NCI-H2171 (cell line): ENCODE results near the gene AQP7.
"Not testable (repeated sequence)": the region's sequence is repeated elsewhere in the genome, so short reads cannot be mapped to it uniquely, and the experiment has no call there.

Source experiments
- DNase-seq: peaks from one replicate; lab custom pipeline; 2025; lab: John Stamatoyannopoulos, UW

Gene AQP7

DNA sequence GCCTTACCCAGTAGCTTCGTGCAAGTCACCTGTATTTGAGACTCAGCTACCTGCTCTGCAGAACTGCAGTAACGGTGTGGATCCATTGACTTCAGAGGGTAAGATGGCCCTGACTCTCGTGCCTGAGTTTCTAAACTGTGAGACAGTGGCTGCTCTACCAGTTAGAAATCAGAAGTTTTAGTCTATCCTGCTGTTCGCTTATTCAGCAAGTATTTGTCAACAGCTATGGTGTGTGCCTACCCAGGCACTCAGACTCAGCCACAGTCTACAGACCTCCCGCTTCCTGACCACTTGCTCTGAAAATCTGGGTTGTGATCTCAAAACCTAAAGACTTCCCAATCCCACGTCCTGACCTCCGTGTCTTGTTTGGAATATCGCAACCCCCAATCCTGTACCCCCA is 31.5 kb upstream of the AQP7 start:
- DNase-seq = no peak

DNA sequence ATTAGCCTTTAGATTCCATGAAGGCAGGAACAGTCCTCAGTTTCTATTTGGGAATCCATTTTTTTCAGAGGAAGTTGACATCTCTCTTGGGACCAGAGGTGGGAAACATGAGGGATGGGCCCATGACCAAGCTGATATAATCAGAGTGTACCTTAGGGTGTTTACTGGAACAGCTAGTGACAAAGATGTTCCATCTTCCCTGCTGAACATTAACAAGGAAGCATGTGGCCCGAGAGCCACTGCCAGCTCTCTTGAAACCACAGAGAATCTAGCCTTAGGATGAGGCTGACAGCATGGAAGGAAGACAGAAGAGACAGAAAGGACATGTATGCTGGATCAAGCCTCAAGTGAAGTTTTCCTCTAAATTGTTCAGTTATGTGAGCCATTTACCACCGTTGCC is 29.1 kb upstream of the AQP7 start:
- no peak for DNase-seq

DNA sequence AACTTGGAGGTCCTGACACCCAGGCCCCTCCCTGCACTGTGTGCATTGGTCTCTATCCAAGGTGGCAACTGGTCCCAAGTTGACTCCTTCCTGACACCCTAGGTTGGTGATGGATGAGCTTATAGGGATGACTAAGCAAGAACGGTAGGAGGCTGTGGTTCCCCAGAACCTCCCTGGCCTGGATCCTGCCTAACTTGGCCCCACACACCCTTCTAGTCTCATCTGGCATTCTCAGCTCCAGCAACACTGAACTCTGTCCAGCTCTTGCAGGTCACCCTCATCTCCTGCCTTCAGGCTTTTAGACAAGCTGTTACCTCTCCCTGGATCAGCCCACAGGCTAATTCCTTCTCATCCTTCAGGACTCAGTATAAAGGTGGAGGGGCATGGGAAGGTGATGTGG is 28.6 kb upstream of the AQP7 start:
- no peak for DNase-seq

DNA sequence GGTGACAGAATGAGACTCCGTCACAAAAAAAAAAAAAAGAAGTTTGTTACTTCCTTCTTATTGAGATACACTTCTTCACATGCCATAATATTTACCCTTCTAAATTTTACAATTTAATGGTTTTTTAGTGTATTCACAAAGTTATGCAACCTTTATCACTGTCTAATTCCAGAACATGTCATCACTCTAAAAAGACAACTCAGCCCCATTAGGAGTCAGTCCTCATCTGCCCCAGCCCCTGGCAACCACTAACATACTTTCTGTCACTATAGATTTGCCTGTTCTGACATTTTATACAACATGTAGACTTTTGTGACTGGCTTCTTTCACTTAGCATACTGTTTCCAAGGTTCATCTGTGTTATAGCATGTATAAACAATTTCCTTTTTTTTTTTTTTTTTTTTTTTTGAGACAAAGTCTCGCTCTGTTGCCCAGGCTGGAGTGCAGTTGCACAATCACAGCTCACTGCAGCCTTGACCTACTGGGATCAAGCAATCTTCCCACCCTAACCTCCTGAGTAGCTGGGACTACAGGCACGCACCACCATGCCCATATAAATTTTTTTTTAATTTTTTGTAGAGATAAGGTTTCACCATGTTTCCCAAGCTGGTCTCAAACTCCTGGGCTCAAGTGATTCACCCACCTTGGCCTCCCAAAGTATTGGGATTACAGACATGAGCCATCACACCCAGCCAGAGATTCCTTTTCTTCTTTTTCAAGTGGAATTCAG is 27.1 kb upstream of the AQP7 start:
- no peak for DNase-seq

DNA sequence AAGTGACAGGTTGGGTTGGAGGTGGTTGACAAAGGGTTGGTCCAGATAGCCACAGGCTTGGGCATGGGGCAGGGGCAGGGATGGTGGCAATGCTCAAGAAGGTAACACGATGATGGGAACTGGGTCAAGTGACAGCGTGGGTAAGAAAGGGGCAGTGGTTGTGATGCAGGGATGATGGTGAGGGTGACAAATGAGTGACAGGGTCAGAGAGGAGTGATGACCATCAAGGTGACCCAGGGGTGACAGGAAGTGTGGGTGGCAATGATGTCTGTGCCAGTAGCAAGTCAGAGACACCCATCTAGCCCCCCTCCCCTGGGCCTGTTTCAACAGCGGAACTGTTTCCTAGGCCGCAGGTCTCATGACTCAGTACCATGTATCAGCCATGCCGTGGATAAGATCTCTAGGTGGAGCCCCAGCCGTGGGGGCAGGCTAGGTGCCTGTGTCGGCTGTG is 24.5 kb upstream of the AQP7 start:
- no peak for DNase-seq

DNA sequence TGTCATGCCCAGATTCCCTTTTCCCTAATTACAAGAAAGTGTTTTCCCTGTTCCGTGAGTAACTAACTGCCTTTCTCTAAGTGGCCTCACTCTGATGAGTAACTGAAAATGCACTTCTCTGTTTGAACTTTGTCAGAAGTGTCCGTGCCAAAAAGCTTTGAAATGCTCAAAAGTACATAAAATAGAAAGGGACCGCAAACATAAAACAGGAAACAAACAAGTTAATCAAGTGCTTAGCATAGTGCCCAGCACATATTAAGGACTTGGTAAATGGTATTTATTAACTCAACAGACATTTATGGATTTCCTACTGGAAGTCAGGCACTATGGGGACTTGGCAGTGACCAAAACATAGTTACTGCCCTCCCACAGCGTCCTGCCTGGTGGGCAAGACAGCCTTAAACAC is 22.8 kb upstream of the AQP7 start:
- DNase-seq = no peak

DNA sequence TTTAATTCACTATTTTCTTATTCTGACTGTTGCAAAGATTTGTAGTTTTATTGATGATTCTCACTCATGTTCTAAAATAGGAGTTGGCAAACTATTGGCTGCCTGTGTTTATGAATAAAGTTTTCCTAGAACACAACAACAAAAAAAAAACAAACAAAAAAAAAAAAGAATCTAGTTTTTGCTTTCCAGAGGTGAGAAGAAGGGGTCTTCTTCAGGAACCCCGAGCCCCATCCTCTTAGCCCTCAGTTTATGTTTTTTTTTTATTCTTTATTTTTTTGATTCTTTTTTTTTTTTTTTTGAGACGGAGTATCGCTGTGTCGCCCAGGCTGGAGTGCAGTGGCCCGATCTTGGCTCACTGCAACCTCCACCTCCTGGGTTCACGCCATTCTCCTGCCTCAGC is 22.1 kb upstream of the AQP7 start:
- DNase-seq = not testable (repeated sequence)

DNA sequence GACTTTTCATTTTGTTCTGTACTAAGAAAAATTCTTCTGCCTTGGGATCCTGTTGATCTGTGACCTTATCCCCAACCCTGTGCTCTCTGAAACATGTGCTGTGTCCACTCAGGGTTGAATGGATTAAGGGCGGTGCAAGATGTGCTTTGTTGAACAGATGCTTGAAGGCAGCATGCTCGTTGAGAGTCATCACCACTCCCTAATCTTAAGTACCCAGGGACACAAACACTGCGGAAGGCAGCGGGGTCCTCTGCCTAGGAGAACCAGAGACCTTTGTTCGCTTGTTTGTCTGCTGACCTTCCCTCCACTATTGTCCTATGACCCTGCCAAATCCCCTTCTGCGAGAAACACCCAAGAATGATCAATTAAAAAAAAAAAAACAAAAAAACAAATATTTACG is 21.7 kb upstream of the AQP7 start:
- DNase-seq = not testable (repeated sequence)

DNA sequence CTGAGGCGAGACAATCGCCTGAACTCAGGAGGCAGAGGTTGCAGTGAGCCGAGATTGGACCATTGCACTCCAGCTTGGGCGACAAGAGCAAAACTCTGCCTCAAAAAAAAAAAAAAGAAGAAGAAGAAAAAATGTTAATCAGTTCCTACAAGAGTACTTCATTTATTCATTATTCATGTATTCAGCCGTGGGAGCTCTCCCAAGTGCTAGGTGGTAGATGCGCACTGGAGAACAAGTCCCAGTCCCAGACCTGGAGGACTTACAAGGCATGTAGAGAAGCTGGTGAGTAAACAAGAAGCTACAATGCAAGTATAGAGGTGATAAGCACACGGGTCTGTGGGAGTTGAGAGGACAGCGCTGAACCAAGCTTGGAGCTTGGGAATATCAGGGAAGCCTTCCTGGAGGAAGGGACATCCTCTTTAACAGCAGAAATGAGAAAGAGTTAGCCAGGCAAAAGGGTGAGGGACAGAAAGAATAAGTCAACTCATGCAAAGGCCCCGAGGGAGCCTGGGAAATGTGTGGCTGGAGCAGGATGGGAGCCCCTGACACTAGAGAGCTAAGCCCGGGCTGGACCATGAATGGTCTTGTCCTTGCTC is 17.4 kb upstream of the AQP7 start:
- no peak for DNase-seq

DNA sequence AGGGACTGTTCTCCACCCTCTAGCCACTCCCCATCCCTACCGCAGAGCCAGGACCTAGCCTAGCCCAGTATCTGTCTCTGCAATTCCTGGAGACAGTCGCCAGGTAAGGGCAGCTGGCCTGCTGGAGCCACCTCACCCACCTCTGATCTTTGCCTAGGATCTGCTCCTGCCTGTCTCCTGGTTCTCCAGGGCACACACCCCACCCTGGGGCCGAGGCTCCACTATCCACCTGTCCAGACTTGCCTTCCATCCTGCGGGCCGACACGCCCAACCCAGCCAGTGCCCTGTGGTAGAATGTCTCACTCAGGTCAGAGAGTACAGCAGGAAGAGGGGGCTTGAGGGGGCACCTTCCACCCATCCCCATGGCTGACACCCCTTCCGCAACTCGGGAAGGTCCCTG is 15.7 kb upstream of the AQP7 start:
- no peak for DNase-seq

DNA sequence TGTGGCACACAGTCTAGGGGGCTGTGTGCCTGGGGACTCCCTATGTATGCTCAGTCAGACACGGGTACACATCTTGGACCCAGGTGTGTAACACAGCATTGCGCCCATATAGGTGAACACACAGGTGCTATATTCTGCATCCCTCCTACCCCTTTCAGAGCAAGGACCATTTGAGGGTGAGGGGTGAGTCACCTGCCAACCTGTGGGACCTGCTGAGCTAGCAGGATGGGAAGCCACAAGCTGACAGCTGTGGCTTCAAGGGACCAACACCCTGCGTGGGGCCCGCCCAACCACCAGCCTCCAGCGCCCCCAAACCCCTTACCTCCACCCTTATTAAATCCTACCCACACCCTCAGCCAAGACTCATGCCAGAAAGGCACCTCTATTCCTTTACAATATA is 14.6 kb upstream of the AQP7 start:
- DNase-seq = no peak

DNA sequence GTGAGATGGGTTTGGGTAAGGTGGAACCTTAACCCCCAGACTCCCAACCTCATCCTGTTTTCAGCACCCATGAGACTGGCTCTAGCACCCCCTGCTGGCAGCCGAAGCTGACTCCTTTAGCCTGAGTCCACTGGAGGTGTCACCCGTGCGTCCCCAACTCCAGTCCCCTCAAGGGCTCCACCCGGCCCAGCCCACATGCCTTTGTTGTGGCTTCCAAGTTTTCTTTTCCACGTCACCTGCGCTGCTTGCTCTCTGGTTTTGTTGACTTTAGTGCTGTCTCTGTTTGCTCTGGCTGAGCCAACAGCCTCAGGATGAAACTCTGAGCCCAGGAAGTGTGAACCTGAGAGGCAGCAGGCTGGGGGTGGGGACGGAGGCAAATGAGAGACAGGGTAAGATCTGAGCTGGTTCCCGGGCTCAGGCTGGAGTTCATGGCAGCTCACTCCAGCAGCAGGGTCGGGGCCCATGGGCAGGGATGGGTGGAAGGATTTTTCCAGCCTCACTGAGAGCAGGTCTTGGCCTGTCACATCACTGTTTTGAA is 13.2 kb upstream of the AQP7 start:
- DNase-seq = no peak

DNA sequence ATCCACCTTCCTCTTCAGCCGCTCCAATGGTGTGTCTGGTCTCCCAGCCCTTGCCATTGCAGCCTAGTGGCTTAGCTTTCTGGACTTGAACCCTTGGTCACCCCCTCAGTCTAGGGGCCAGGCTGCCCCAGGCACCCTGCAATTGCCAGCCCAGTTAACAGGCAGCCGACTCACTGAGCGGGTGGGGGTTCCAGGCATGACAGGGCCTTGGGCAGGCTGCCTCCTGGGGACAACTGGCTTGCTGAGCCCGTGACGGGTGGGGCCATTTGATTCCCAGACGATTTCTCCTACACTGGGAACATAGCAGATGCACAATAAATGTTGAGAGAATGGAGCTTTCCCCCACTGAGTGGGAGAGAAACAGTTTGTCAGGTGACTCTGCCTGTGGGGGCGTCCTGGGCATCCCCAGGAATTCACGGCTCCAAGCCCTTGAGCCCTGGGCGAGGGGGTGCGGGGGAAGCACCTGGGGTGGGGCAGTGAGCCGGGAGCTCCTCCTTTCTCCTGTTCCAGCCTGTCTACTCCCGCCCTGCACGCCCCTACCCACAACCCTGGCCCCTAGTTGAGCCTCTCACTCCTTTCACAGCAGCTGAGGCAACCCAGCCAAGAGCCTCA is 12.6 kb upstream of the AQP7 start:
- no peak for DNase-seq

DNA sequence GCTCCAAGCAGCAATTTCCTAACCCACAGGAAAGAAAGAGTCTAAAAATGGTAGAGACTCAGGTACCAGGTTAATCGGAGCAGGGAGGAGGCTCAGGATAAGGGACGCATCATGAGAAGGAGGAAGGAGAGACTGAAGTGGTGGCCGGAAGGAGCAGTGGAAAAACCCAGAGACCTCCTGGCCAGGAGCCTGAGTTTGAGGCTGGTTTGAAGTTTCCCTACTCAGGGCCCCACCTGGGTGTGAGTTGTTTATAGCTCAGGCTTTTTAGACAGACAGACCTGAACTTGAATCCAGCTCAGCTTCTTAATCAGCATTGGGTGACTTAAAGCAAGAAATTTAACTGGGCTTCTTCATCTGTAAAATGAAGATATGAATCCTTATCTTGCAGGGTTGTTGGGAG is 11.9 kb upstream of the AQP7 start:
- no peak for DNase-seq

DNA sequence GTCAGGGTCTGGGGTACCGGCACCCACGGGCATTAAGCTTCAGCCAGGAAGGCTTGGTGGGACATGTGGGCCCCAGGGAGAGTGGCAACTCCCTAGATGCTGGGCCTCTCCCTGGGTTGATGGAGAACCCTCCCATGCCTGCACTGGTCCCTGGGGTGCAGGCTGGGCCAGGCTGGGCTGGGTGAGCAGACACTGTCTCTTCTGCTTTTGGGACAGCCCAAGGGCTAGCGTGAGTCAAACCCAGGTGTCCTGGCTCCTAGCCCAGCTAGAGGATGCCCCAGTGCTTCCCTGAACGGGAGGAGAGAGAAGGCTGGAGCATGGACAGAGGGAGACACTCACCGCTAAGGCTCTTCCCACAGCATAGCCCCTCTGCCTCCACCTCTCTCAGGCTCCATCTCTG is 5.7 kb upstream of the AQP7 start:
- no peak for DNase-seq

DNA sequence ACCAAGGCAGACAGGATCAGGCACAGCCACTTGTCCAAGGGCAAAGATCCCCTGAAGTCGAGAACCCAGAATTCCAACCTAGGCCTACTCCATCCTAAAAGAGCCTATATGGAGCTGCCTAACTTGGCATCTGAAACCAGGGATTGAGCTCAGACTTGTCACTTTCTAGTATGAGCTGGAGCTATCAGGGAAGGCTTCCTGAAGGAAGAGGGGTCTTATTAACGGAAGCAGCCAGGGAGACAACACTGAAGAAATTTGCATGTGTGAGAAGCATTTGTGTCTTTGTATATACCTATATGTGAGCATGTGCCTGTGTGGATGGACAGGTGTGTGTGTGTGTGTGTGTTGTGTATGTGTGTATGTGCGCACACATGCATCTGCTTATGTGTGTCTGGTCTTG is 4.7 kb upstream of the AQP7 start:
- no peak for DNase-seq

DNA sequence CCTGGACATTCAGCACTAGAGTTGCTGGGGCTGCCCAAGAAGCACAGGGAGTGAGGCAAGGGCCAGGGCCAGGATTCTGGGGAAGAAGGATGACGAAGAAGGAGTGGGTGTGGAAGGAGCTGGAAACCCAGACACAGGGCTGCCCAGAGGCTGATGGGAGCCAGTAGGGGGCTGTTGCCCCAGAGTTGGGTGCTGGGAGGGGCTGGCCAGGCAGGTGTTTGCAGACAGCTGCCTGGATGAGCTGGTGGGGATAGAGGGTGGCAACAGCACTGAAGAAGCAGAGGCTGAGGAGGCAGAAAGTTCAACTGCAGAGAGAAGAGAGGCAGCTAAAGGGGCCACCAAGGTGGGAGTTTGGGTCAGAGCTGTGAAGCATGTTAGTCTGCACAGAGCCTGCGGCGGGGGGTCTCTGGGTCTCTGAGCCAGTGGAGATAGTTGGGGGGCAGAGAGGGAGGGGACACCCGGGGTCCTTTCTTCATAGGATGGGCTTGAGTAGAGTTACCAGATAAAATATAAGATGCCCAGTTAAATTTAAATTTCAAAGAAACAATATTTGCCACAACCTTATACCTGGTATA is 2.5 kb upstream of the AQP7 start:
- DNase-seq = no peak

DNA sequence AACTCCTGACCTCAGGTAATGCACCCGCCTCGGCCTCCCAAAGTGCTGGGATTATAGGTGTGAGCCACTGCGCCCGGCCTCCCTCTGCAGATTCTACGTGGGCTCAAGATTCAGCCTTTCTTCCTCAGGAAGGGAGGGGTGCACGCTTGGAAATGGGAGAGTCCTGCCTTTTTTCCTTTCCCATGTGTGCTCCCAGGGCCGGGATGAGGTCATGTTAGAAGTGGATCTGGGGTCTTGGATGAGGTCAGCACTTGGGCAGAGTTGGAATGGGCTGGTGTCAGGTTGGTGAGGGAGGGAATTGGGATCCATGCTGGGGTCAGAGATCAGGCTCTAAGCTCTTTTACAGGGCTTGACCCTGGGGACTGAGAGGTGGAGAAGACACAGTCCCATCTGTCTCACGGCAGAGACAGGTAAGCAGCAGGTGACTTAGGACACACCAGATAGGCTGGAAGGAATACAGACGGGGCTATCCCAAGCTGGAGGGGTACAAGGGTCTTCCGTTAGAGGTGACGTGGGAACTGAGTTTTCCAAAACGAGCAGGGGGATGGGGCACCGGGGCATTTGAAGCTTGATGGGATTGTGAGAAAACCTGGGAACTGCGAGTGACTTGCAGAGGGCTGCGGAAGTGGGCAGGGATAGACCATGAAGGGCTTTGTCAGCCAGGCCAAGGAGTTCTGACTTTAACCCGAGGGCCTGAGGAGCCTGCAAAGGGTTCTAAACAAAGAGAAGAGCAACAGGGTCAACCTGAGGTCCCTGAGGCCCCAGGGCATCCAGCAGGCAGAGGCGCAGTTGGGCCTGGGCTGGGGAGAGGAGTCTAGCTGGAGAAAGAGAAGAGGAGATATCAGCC is 1.8 kb upstream of the AQP7 start:
- DNase-seq = no peak

DNA sequence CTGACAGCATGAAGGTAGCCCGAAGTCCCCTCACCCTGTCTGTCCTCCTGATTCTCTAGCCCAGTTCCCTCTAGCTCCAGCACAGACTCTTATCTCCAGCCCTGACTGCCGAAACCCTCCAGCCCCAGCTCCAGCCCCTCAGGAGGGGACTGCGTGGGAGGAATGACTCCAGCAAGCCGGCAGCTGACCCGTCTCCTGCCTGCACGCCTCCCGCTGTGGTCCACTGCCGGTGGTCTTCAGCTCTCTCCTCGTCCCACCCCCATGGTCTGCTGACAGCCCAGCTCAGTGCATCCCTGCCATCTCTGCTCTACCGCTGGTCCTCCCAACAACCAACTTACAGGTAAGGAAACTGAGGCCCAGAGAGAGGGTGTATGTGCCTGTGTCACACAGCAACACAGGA is 559 bp downstream of the AQP7 start:
- not testable (repeated sequence) for DNase-seq

DNA sequence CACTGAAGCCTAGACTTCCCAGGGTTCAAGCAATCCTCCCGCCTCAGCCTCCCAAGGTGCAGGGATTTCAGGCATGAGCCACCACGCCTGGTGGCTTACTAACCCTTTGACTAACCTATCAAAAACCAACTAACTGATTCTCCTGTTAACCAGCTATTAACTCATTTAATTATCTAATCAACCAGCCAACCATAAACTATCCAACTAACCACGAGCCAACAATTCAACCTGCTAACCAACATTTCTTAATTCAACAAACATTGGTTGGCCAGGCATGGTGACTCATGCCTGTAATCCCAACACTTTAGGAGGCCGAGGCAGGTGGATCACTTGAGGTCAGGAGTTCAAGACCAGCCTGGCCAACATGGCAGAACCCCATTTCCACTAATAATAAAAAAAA is 3.3 kb downstream of the AQP7 start:
- DNase-seq = not testable (repeated sequence)

DNA sequence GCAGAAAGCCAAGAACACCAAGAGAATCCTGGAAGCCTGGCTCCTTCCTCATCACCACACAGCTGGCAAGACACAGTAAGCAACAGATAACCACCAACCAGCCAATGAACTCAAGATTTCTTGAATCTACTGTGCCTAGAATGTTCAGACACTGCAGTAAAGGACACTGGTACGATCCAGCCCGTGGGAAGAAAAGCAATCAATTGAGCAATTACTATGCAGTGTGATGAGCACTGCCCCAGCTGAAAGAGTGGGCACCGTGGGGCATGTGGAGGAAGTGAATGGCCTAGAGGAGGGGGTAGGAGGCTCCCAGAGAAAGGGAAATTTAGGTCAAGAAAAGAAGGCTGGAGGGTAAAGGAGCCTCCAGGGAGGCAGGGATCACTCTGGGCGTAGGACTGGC is 4.6 kb downstream of the AQP7 start:
- DNase-seq = not testable (repeated sequence)
